Transverse colon (tissue), 4 donors: ENCODE measurements around the gene MREG. TPM values are rescaled to one million over a fixed set of nuclear protein-coding genes. Genes with fewer than 3 reads are reported as not detected.

ENCODE experiments used
- DNase-seq: peaks from one replicate; pipeline ENCODE4 v3.0.0-alpha.2; 2019
- H3K27ac ChIP-seq, 4 donors: fragments of 200-600 bp; sonication (generic); 2 replicates each; pipeline ENCODE4 v1.5.1; 2016 to 2018; ENCODE audit warnings: inconsistent platforms in 4 of 4
- H3K27me3 ChIP-seq: fragments of 200-600 bp; sonication (generic); 2 replicates; pipeline ENCODE4 v1.5.1; 2017; ENCODE audit warnings: inconsistent platforms
- H3K36me3 ChIP-seq, 4 donors: fragments of 200-600 bp; sonication (generic); 2 replicates each; pipeline ENCODE4 v1.5.1; 2017 to 2019; ENCODE audit warnings: inconsistent platforms in 4 of 4
- H3K4me1 ChIP-seq, 4 donors: fragments of 200-600 bp; sonication (generic); 2 replicates each; pipeline ENCODE4 v1.5.1; 2017 to 2020; ENCODE audit warnings: inconsistent platforms in 4 of 4
- H3K4me3 ChIP-seq, 4 donors: fragments of 200-600 bp; sonication (generic); 1 replicate in 1 of 4; 2 replicates in 3 of 4; pipeline versions ENCODE4 v1.5.1 to v1.6.1; 2017 to 2019; ENCODE audit warnings: inconsistent platforms in 4 of 4
- H3K9me3 ChIP-seq, 2 donors: fragments of 200-600 bp; sonication (generic); 2 replicates each; pipeline ENCODE4 v1.5.1; 2017 to 2019; ENCODE audit warnings: inconsistent platforms in 2 of 2
- CTCF ChIP-seq, 5 experiments: fragments of 200-600 bp in 3 of 5; fragments of 450-650 bp in 2 of 5; sonication (generic) in 3 of 5; IDR thresholded peaks; 1 replicate in 2 of 5; 2 replicates in 3 of 5; pipeline ENCODE4 v1.5.1; 2016 to 2017; ENCODE audit warnings: antibody characterized with exemption in 5 of 5, inconsistent platforms in 3 of 5, mild to moderate bottlenecking in 2 of 5, moderate library complexity in 1 of 5
- EP300 ChIP-seq: sonication (generic); formaldehyde crosslinking; IDR thresholded peaks from one replicate; pipeline ENCODE4 v1.6.1; 2017; ENCODE audit warnings: antibody characterized with exemption, low read depth
- POLR2A ChIP-seq: fragments of 450-650 bp; IDR thresholded peaks from one replicate; pipeline ENCODE4 v1.6.1; 2016; ENCODE audit warnings: antibody characterized with exemption, mild to moderate bottlenecking, moderate library complexity
- POLR2AphosphoS5 ChIP-seq, 3 donors: sonication (generic); formaldehyde crosslinking; IDR thresholded peaks; one replicate each; pipeline ENCODE4 v1.6.1; 2016; ENCODE audit warnings: antibody characterized with exemption in 3 of 3
- WGBS, 2 donors: methylation state at CpG; one replicate each; pipeline ENCODE4 v1.1.5; 2018; ENCODE audit warnings: low coverage in 1 of 2; 5-methylcytosine and 5-hydroxymethylcytosine counted together
- in situ Hi-C, 4 donors: fragments of 200-750 bp; cut with MboI; loops; one replicate each; pipeline versions ENCODE4 v1.15.0 to v1.15.1; 2017; ENCODE audit warnings: low sequenced_read_pairs in 3 of 4, low pct_ligation_motif_present in 1 of 4, low pct_unique_long_range_greater_than_20kb in 1 of 4
- intact Hi-C: fragments of 100-400 bp; cut with DNase I; formaldehyde crosslinking; loops from one replicate; pipeline ENCODE4 v1.15.1; 2023; ENCODE audit warnings: low total_unique reads
- total RNA-seq, 4 donors: library from RNA; depleted of rRNA; stranded (reverse); fragments of >200 nt; gene quantifications; one replicate each; pipeline ENCODE4 v1.1.0, GENCODE V29; 2016

Gene MREG
- total RNA-seq, 4 donors from 2014 or later, result 1.5 to 8.5 (median 5.1) TPM

GRCh38 chr2:215968499-215968898 lies 44.9 kb downstream of the MREG start:
- DNase-seq, result no peak
- Histone ChIP-seq H3K4me1 (peaks cover 0 to 2% (median 1%) of the 10 kb centered on the region in 4 donors), H3K36me3 (no peaks in the 10 kb centered on the region), H3K27ac (no peak overlapping the region), H3K27me3 (no peaks in the 10 kb centered on the region), H3K9me3 (no peaks in the 10 kb centered on the region), H3K4me3 (no peak overlapping the region)
- in situ Hi-C loops (no loop called here), intact Hi-C loops (no loop called here)
- TF ChIP-seq EP300, result no peak
- TF ChIP-seq CTCF (IDR thresholded peaks at IDR 0.05), result no peak
- TF ChIP-seq POLR2AphosphoS5 (IDR thresholded peaks at IDR 0.05), result no peak
- TF ChIP-seq POLR2A, result no peak
- 92 to 96% methylated on average over 2 to 3 of the region's 3 CpGs for WGBS, 2 donors

GRCh38 chr2:215967590-215968378 lies 45.6 kb downstream of the MREG start:
- in situ Hi-C loops, result no loop called here
- intact Hi-C loops, result no loop called here

GRCh38 chr2:215966951-215967350 lies 46.4 kb downstream of the MREG start:
- intact Hi-C loops, result no loop called here
- Histone ChIP-seq H3K27me3 (no peaks in the 10 kb centered on the region), H3K27ac (no peak overlapping the region), H3K4me1 (no peaks in the 10 kb centered on the region), H3K9me3 (no peaks in the 10 kb centered on the region), H3K4me3 (no peak overlapping the region), H3K36me3 (no peaks in the 10 kb centered on the region)
- no peak for DNase-seq
- WGBS, 2 donors, result 74 to 75% methylated on average over 3 of the region's 3 CpGs
- TF ChIP-seq POLR2A, result no peak
- in situ Hi-C loops, result no loop called here

More at GRCh38 chr2:215967590-215968378, 45.6 kb downstream of the MREG start:
- no peaks in the 10 kb centered on the region for H3K9me3 ChIP-seq
- H3K27me3 ChIP-seq, result no peaks in the 10 kb centered on the region
- WGBS, 2 donors, result 90 to 93% methylated on average over 2 to 3 of the region's 3 CpGs
- no peak for DNase-seq
- H3K27ac ChIP-seq, result no peak overlapping the region
- H3K4me3 ChIP-seq, result no peak overlapping the region
- no peaks in the 10 kb centered on the region for H3K4me1 ChIP-seq
- TF ChIP-seq EP300, result no peak
- no peak for TF ChIP-seq POLR2AphosphoS5 (IDR thresholded peaks at IDR 0.05)
- no peak for TF ChIP-seq POLR2A
- TF ChIP-seq CTCF (IDR thresholded peaks at IDR 0.05), result no peak
- no peaks in the 10 kb centered on the region for H3K36me3 ChIP-seq

GRCh38 chr2:215966274-215966673 lies 47.1 kb downstream of the MREG start:
- no peaks in the 10 kb centered on the region for H3K36me3 ChIP-seq
- in situ Hi-C loops, result no loop called here
- H3K27ac ChIP-seq, result no peak overlapping the region
- H3K9me3 ChIP-seq, result no peaks in the 10 kb centered on the region
- H3K27me3 ChIP-seq, result no peaks in the 10 kb centered on the region
- 70 to 74% methylated on average over 4 of the region's 4 CpGs for WGBS, 2 donors
- H3K4me3 ChIP-seq, result no peak overlapping the region
- DNase-seq, result no peak
- intact Hi-C loops, result no loop called here
- H3K4me1 ChIP-seq, result no peaks in the 10 kb centered on the region
- TF ChIP-seq POLR2A (no peak), CTCF (IDR thresholded peaks at IDR 0.05) (no peak), POLR2AphosphoS5 (IDR thresholded peaks at IDR 0.05) (no peak)
